Measurements from ENCODE around the gene HIVEP1. TPM values are rescaled to one million over a fixed set of nuclear protein-coding genes. Genes with fewer than 3 reads are reported as not detected.
A peak's percentile ranks its signal among the peaks of the same experiment; 100 is the strongest.

The HIVEP1 gene
- total and polyA plus RNA-seq, 12 donors: 3.4 to 20.9 (median 13.3) TPM

DNA sequence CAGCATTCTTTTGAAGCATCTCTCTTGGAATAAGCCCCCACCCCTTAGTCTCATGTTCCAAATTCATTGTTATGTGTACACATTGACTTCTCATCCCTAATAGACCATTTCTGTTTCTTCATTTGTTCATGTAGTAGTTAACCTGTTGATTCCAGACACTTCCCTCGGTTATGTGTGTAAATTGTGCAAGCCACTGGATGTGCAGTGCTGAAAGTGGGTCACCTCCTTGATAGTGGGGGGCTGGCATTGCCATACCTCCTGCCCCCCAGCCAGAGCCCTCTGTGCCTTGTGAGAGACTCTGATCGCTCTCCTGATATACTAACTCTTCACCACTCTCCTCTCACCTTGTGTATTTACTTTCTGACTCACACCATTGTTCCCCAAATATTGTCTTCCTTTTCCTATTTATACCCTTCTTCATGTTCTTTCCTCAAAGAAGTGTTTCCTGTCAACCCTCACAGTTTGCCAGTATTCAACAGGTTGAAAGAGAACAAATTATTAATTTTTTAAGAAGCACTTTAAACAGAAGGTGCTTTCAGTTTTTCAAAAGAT, 59.0 kb downstream of the HIVEP1 start:
- TF ChIP-seq, protein P1, sequence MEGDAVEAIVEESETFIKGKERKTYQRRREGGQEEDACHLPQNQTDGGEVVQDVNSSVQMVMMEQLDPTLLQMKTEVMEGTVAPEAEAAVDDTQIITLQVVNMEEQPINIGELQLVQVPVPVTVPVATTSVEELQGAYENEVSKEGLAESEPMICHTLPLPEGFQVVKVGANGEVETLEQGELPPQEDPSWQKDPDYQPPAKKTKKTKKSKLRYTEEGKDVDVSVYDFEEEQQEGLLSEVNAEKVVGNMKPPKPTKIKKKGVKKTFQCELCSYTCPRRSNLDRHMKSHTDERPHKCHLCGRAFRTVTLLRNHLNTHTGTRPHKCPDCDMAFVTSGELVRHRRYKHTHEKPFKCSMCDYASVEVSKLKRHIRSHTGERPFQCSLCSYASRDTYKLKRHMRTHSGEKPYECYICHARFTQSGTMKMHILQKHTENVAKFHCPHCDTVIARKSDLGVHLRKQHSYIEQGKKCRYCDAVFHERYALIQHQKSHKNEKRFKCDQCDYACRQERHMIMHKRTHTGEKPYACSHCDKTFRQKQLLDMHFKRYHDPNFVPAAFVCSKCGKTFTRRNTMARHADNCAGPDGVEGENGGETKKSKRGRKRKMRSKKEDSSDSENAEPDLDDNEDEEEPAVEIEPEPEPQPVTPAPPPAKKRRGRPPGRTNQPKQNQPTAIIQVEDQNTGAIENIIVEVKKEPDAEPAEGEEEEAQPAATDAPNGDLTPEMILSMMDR (IDR thresholded peaks at IDR 0.05): no peak
- peaks cover 1 to 18% (median 12%) of the 10 kb centered on the region in 9 donors for H3K4me1 ChIP-seq
- no peak overlapping the region for H3K27ac ChIP-seq
- intact Hi-C loops (cut with DNase I): loop anchor here in 3 of 10 donors (10.0 kb wide), 4 partner anchors 366 to 476 kb away; no protein-coding TSS in a partner anchor
- H3K4me3 ChIP-seq: no peak overlapping the region
- no peaks in the 10 kb centered on the region for H3K27me3 ChIP-seq
- no peaks in the 10 kb centered on the region for H3K9me3 ChIP-seq
- DNase-seq (no peak), ATAC-seq (no peak)
- no peaks in the 10 kb centered on the region for H3K36me3 ChIP-seq
- 81 to 83% methylated on average over 2 of the region's 2 CpGs for WGBS, 2 donors

DNA sequence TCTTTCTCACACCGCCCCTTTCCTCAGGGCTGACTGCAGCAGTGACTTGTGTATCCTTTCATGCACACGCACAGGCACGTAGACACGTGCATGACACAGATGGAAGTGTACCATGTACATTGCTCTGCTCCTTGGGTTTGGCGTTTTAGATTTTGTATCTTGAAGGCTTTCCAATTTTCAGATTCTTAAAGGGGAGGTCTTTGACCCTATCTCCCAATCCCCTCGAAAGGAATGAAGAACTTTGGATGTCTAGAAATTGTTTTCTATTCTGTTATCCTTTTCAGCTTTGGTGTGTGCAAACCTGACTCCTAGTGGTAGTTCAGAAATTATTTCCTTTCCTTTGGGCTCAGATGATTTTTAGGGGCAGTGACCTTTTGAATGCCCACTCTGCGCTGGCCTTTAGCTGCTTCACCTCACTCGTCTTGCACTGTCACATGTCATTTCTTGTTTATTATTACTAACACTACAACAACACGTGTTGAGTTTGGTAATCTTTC, 63.0 kb downstream of the HIVEP1 start:
- Histone ChIP-seq H3K4me3 (no peak overlapping the region), H3K9me3 (no peaks in the 10 kb centered on the region), H3K4me1 (peaks cover 0 to 11% (median 4%) of the 10 kb centered on the region in 9 donors), H3K36me3 (no peaks in the 10 kb centered on the region), H3K27me3 (no peaks in the 10 kb centered on the region), H3K27ac (no peak overlapping the region)
- intact Hi-C loops (cut with DNase I): loop anchor here in 3 of 10 donors (10.0 kb wide), 4 partner anchors 370 to 480 kb away; no protein-coding TSS in a partner anchor
- TF ChIP-seq, protein P1 (IDR thresholded peaks at IDR 0.05): peak in 7 of 9 donors; percentile 27 to 60 (median 46)
- 60 to 76% methylated on average over 9 of the region's 9 CpGs for WGBS, 2 donors
- ATAC-seq (no peak), DNase-seq (no peak)

DNA sequence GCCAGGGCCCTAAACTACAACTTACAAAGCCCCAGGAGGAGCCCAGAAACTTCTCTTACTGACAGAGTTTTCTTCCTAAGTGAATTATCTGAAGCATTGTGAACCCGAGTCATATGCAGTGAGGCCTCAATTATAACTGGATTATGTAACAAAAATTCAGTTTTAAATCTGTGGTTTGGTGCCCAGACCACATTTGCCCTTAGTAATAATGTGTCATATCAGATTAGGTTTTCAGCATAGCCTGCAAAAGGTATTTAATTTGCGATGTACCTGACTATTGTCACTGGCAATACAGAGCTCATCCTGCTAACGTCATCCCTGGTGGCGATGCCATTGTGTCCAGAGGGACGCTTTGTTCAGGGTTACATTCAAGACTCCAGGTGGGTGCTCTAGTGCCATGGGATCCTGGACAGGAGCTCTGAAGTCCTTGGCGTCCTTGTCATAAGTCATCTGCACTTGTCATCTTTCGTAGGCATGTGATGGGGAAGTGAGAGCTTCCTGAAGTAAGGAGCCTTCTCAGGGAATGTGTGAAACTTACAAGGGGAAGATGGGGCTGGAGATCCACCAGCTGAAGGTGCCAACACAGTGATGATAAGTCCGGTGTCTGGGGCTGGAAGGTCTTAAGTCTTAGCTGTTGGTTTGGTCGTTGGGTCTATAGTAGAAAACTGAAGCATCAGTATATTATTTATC, 65.1 kb downstream of the HIVEP1 start:
- WGBS, 2 donors: 92% methylated on average over 9 of the region's 9 CpGs
- ATAC-seq (no peak), DNase-seq (no peak)
- TF ChIP-seq, protein P1 (IDR thresholded peaks at IDR 0.05): no peak
- Histone ChIP-seq H3K27me3 (no peaks in the 10 kb centered on the region), H3K4me3 (no peak overlapping the region), H3K27ac (no peak overlapping the region), H3K4me1 (peaks cover 0 to 7% (median 0%) of the 10 kb centered on the region in 9 donors), H3K9me3 (no peaks in the 10 kb centered on the region), H3K36me3 (no peaks in the 10 kb centered on the region)
- intact Hi-C loops (cut with DNase I): loop anchor here in 3 of 10 donors (10.0 kb wide), 4 partner anchors 372 to 482 kb away; no protein-coding TSS in a partner anchor

DNA sequence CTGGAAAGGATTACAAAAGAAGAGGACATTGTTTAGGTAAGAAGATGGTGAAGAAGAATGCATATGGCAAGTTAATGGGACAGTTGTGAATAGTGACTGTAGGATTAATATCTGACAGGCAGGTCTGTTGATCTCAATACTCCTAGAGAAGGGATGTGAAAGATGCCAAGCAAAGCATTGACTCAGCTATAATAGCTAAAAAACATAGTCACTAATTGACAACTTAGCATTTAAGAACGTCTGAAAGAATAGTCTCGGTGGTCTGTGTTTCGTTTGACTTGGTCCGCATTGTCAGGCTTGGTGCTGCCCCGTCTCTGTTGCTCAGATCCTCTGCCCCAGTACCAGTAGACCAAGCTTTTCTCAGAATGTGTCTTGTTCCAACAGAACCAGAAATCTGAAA, 65.9 kb downstream of the HIVEP1 start:
- ATAC-seq: no peak
- Histone ChIP-seq H3K9me3 (no peaks in the 10 kb centered on the region), H3K4me3 (no peak overlapping the region), H3K4me1 (peaks cover 0 to 7% (median 0%) of the 10 kb centered on the region in 9 donors), H3K36me3 (no peaks in the 10 kb centered on the region), H3K27me3 (no peaks in the 10 kb centered on the region), H3K27ac (no peak overlapping the region)
- intact Hi-C loops (cut with DNase I): loop anchor here in 3 of 10 donors (10.0 kb wide), 4 partner anchors 373 to 483 kb away; no protein-coding TSS in a partner anchor
- DNase-seq: no peak
- TF ChIP-seq, protein P1 (IDR thresholded peaks at IDR 0.05): no peak
- WGBS, 2 donors: 90 to 93% methylated on average over 5 of the region's 5 CpGs

All from heart right ventricle (tissue), 16 donors.